C4-2B (cell line): ENCODE measurements around the gene SPATA16.

Source experiments
- CTCF ChIP-seq: fragments of 450-650 bp; conservative IDR thresholded peaks from 2 replicates; pipeline ENCODE4 v1.5.1; 2017; ENCODE audit warnings: mild to moderate bottlenecking
- ZFX ChIP-seq: fragments of 450-650 bp; IDR thresholded peaks from 2 replicates; pipeline ENCODE4 v1.6.1; 2017

DNA sequence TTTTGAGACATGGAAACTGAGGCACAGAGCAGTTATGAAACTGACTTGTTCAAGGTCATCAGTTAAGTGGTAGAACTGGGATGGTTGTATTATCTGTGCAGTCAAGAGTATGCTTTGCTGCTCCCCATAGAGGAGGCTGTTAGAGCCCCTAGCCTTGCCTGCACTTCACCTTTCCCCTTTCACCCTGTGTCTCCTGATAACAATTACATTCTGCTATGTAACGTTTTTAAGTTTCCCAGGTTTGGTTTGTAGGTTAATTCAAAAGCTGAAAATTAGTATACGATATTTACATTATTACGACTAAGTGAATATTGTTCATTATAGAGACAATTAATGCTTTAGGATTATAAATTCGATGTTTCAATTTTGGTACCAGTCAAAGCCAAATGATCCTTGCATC is 300.6 kb downstream of the SPATA16 start:
- TF ChIP-seq CTCF, result no peak
- TF ChIP-seq ZFX, result no peak
